Upper lobe of right lung (tissue), 1 donor: ENCODE data around the gene ENGASE. TPM values are rescaled to one million over a fixed set of nuclear protein-coding genes. Genes with fewer than 3 reads are reported as not detected.
A peak's percentile ranks its signal among the peaks of the same experiment; 100 is the strongest.

Source experiments
- ATAC-seq: fragments of 200-7000 bp; cut with Tn5 transposase; one replicate; pipeline ENCODE4 v1.9.1; 2020; ENCODE audit warnings: mild to moderate bottlenecking, moderate library complexity
- DNase-seq: peaks from one replicate; pipeline ENCODE4 v3.0.0-alpha.2; 2020
- H3K27ac ChIP-seq: fragments of 200-600 bp; one replicate; pipeline ENCODE4 v1.8.0; 2022
- H3K27me3 ChIP-seq: fragments of 200-600 bp; one replicate; pipeline ENCODE4 v1.8.0; 2022; ENCODE audit warnings: mild to moderate bottlenecking
- H3K36me3 ChIP-seq: fragments of 200-600 bp; one replicate; pipeline ENCODE4 v1.8.0; 2022
- H3K4me1 ChIP-seq: fragments of 200-600 bp; one replicate; pipeline ENCODE4 v1.8.0; 2022
- H3K4me3 ChIP-seq: fragments of 200-600 bp; one replicate; pipeline ENCODE4 v1.8.0; 2022; ENCODE audit warnings: mild to moderate bottlenecking
- H3K9me3 ChIP-seq: fragments of 200-600 bp; one replicate; pipeline ENCODE4 v1.8.0; 2022
- CTCF ChIP-seq: fragments of 200-600 bp; IDR thresholded peaks from one replicate; pipeline ENCODE4 v1.8.0; 2022; ENCODE audit warnings: antibody characterized with exemption
- intact Hi-C: fragments of 100-400 bp; cut with DNase I; formaldehyde crosslinking; loops from one replicate; pipeline ENCODE4 v1.11.0; 2022
- total RNA-seq: library from RNA; stranded (reverse); fragmentation: NEBNext Ultra II Directional; extraction: Animal tissue kit (Norgen Biotek cat#: 25700); gene quantifications from one replicate; pipeline ENCODE4 v1.2.1, GENCODE V29; 2021
- donor health status: DM: no; HTN: yes; CAD: no; lungs with severe emphysema.

The ENGASE gene
- total RNA-seq, 1 donor from 2014 or later: 58.2 TPM

GRCh38 chr17:79045001-79045729 lies 29.5 kb upstream of the ENGASE start:
- ATAC-seq (no peak), DNase-seq (peak; percentile 63)
- Histone ChIP-seq H3K9me3 (no peaks in the 10 kb centered on the region), H3K27ac (no peak overlapping the region), H3K4me3 (no peak overlapping the region), H3K36me3 (peaks cover 4% of the 10 kb centered on the region), H3K4me1 (no peaks in the 10 kb centered on the region), H3K27me3 (no peaks in the 10 kb centered on the region)
- intact Hi-C loops: loop anchor here (5.0 kb wide), 1 partner anchor 37 kb away; no protein-coding TSS in a partner anchor
- TF ChIP-seq CTCF: no peak

- Histone ChIP-seq H3K27me3 (no peaks in the 10 kb centered on the region), H3K27ac (no peak overlapping the region), H3K36me3 (peaks cover 4% of the 10 kb centered on the region), H3K9me3 (no peaks in the 10 kb centered on the region), H3K4me3 (no peak overlapping the region), H3K4me1 (no peaks in the 10 kb centered on the region)
- TF ChIP-seq CTCF: peak; percentile 96
- ATAC-seq: peak; percentile 86
- DNase-seq: peak; percentile 86
- intact Hi-C loops: loop anchor here (5.0 kb wide), 1 partner anchor 36 kb away; no protein-coding TSS in a partner anchor
These were observed 28.8 kb upstream of the ENGASE start for GRCh38 chr17:79045842-79046196.

- Histone ChIP-seq H3K4me1 (no peaks in the 10 kb centered on the region), H3K36me3 (peaks cover 4% of the 10 kb centered on the region), H3K9me3 (no peaks in the 10 kb centered on the region), H3K27ac (no peak overlapping the region), H3K27me3 (no peaks in the 10 kb centered on the region), H3K4me3 (no peak overlapping the region)
- no peak for ATAC-seq
- peak; percentile 46 for DNase-seq
- intact Hi-C loops: loop anchor here (5.0 kb wide), 1 partner anchor 36 kb away; no protein-coding TSS in a partner anchor
- no peak for TF ChIP-seq CTCF
These were observed 28.3 kb upstream of the ENGASE start for GRCh38 chr17:79046197-79046915.

DNA sequence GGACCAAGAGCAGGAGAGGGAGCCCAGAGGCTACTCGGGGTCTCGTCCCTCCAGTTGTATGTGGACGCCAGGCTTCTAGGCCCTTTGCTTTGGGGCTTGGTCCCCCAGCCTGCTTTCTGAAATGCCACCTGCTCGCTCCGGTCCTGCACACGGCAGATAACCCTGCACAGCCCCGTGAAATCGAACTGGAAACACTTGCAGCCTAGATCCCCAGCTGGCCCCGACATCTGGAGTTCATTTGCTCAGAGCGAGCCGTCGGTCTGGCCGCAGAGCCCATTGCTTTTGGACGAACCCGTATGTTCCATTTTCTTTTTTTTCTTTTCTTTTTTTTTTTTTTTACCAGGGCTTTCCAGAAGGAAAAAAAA lies 27.7 kb upstream of the ENGASE start:
- Histone ChIP-seq H3K4me1 (no peaks in the 10 kb centered on the region), H3K9me3 (no peaks in the 10 kb centered on the region), H3K4me3 (no peak overlapping the region), H3K27me3 (no peaks in the 10 kb centered on the region), H3K27ac (no peak overlapping the region), H3K36me3 (peaks cover 4% of the 10 kb centered on the region)
- no peak for TF ChIP-seq CTCF
- intact Hi-C loops: loop anchor here (5.0 kb wide), 1 partner anchor 35 kb away; no protein-coding TSS in a partner anchor
- DNase-seq (no peak), ATAC-seq (no peak)

DNA sequence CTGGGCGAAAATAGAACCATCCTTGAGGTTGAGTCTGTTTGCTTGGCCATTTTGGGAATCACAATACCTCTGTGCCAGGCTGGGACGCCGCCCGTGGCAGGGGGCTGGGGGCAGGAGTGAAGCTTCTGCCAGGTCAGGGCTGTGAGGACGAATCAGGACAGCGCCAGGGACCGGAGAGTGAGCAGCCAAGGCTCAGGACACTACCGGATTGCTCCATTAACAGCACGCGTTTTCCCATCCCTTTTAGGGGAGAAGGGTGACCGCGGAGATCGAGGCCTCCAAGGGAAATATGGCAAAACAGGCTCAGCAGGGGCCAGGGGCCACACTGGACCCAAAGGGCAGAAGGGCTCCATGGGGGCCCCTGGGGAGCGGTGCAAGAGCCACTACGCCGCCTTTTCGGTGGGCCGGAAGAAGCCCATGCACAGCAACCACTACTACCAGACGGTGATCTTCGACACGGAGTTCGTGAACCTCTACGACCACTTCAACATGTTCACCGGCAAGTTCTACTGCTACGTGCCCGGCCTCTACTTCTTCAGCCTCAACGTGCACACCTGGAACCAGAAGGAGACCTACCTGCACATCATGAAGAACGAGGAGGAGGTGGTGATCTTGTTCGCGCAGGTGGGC lies 27.2 kb upstream of the ENGASE start:
- no peaks in the 10 kb centered on the region for H3K9me3 ChIP-seq
- TF ChIP-seq CTCF: no peak
- no peaks in the 10 kb centered on the region for H3K27me3 ChIP-seq
- peaks cover 4% of the 10 kb centered on the region for H3K36me3 ChIP-seq
- H3K27ac ChIP-seq: no peak overlapping the region
- ATAC-seq (no peak), DNase-seq (peak; percentile 50)
- H3K4me3 ChIP-seq: no peak overlapping the region
- H3K4me1 ChIP-seq: no peaks in the 10 kb centered on the region
- intact Hi-C loops: loop anchor here (5.0 kb wide), 1 partner anchor 35 kb away; no protein-coding TSS in a partner anchor
